ENCODE results near the gene PRSS2. TPM values are rescaled to one million over a fixed set of nuclear protein-coding genes. Genes with fewer than 3 reads are reported as not detected.
A peak's percentile ranks its signal among the peaks of the same experiment; 100 is the strongest.

Gene PRSS2
- total and polyA plus RNA-seq, 9 of the 15 experiments (the other 6 are each of a cell fraction or from before 2014, with no cell fraction given): 1.3 to 23.9 (median 3.8) TPM

GRCh38 chr7:142815134-142815533, 44.4 kb downstream of the PRSS2 start (continued):
- TF ChIP-seq, protein P1, sequence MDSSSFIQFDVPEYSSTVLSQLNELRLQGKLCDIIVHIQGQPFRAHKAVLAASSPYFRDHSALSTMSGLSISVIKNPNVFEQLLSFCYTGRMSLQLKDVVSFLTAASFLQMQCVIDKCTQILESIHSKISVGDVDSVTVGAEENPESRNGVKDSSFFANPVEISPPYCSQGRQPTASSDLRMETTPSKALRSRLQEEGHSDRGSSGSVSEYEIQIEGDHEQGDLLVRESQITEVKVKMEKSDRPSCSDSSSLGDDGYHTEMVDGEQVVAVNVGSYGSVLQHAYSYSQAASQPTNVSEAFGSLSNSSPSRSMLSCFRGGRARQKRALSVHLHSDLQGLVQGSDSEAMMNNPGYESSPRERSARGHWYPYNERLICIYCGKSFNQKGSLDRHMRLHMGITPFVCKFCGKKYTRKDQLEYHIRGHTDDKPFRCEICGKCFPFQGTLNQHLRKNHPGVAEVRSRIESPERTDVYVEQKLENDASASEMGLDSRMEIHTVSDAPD (CRISPR knock-in tag; IDR thresholded peaks at IDR 0.05): no peak
- no peak for TF ChIP-seq ZC3H8 (IDR thresholded peaks at IDR 0.05)

GRCh38 chr7:142817506-142817905, 46.7 kb downstream of the PRSS2 start:
- no peak for ATAC-seq
- Histone ChIP-seq H3K27me3 (ENCODE audit: control insufficient read depth in 2 of 2, insufficient read depth in 2 of 2, low read length in 2 of 2) (peaks cover 6% of the 10 kb centered on the region in 2 experiments; a peak in 4 of 5 replicates), H3K9me3 (replicated peaks; ENCODE audit: control insufficient read depth, insufficient read depth, low read depth, low read length) (no peaks in the 10 kb centered on the region), H3K36me3 (ENCODE audit: control insufficient read depth, insufficient read depth, low read length) (no peaks in the 10 kb centered on the region), H3K27ac (ENCODE audit: extremely low read depth, low read depth, low read length) (no peak overlapping the region), H3K4me3 (no peak overlapping the region), H3K9me1 (ENCODE audit: control insufficient read depth, insufficient read depth, low read length) (no peaks in the 10 kb centered on the region), H3K4me1 (replicated peaks in 1 of 2; ENCODE audit: control insufficient read depth in 2 of 2, insufficient read depth in 2 of 2, low read length in 2 of 2) (peaks cover 0 to 6% of the 10 kb centered on the region in 2 experiments; a peak in 2 of 5 replicates), H3K9ac (ENCODE audit: insufficient read depth in 1 of 2, low read depth in 2 of 2, low read length in 2 of 2) (no peak overlapping the region), H3K4me2 (ENCODE audit: insufficient read depth, low read length) (no peak overlapping the region), H4K20me1 (replicated peaks; ENCODE audit: control insufficient read depth, insufficient read depth, low read length) (no peaks in the 10 kb centered on the region), H3K79me2 (ENCODE audit: control insufficient read depth, insufficient read depth, low read length) (no peaks in the 10 kb centered on the region), H2AFZ (ENCODE audit: low read depth, low read length) (no peak overlapping the region)
- FAIRE-seq: peak; percentile 6
- no TSS peak for BruUV-seq (replicated peaks)
- ChIA-PET POLR2A (no interaction called here), CTCF (ENCODE audit: low intra/inter-chr PET ratio) (no interaction called here)
- TF ChIP-seq RFX5 (IDR thresholded peaks at IDR 0.05; ENCODE audit: low read depth, low read length): no peak
- TF ChIP-seq, protein P2, sequence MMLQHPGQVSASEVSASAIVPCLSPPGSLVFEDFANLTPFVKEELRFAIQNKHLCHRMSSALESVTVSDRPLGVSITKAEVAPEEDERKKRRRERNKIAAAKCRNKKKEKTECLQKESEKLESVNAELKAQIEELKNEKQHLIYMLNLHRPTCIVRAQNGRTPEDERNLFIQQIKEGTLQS (IDR thresholded peaks at IDR 0.05): peak; percentile 17; the same call in 1 of the 2 replicates
- TF ChIP-seq, protein P2 (CRISPR knock-in tag; conservative IDR thresholded peaks at IDR 0.05): no peak
- in situ Hi-C loops (cut with MboI): no loop called here
- 17% methylated on average over 2 of the region's 2 CpGs for WGBS (ENCODE audit: insufficient coverage, low coverage, missing lambda C conversion rate)
- intact Hi-C loops (cut with micrococcal nuclease): loop anchor here (10.0 kb wide), 1 partner anchor 183 kb away; no protein-coding TSS in a partner anchor
- no peak for DNase-seq (ENCODE audit: extremely low read depth in 1 of 4, low spot score in 3 of 4)

Data from K562 (cell line).